Coronary artery (tissue), 2 donors: ENCODE measurements around the gene ZMYND11.

Experiments used
- DNase-seq: peaks from one replicate; pipeline ENCODE4 v3.0.0-alpha.2; 2017; ENCODE audit warnings: low spot score
- H3K27ac ChIP-seq, 2 donors: fragments of 200-600 bp; sonication (generic); one replicate each; pipeline ENCODE4 v1.5.1; 2016 to 2019
- H3K4me3 ChIP-seq: fragments of 200-600 bp; sonication (generic); 2 replicates; pipeline ENCODE4 v1.5.1; 2016; ENCODE audit warnings: mild to moderate bottlenecking, moderate library complexity
- TF ChIP-seq, protein P1 (sequence below): fragments of 200-600 bp; sonication (generic); IDR thresholded peaks from one replicate; pipeline ENCODE4 v1.5.1; 2019; ENCODE audit warnings: antibody characterized with exemption

The ZMYND11 gene

DNA sequence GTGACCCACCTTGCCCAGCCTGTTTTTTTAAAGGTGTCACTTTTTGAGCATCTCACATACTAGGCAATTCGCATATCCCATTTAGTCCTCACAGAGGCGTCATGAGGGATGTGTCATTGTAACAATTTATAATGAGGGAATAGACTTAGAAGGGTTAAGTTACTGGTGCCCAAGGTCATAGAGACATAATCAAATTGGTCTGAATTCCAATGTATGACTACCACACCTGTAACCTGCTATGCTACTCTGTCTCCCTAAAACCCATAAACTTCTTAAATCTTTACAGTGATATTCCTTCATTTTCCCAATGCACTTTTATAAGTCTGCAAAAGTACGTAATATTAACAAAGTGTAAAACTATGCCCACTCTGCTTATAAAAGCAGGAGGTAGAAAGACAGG lies 7.1 kb downstream of the ZMYND11 start:
- Histone ChIP-seq H3K4me3 (no peak overlapping the region), H3K27ac (no peak overlapping the region)
- no peak for DNase-seq
- TF ChIP-seq, protein P1, sequence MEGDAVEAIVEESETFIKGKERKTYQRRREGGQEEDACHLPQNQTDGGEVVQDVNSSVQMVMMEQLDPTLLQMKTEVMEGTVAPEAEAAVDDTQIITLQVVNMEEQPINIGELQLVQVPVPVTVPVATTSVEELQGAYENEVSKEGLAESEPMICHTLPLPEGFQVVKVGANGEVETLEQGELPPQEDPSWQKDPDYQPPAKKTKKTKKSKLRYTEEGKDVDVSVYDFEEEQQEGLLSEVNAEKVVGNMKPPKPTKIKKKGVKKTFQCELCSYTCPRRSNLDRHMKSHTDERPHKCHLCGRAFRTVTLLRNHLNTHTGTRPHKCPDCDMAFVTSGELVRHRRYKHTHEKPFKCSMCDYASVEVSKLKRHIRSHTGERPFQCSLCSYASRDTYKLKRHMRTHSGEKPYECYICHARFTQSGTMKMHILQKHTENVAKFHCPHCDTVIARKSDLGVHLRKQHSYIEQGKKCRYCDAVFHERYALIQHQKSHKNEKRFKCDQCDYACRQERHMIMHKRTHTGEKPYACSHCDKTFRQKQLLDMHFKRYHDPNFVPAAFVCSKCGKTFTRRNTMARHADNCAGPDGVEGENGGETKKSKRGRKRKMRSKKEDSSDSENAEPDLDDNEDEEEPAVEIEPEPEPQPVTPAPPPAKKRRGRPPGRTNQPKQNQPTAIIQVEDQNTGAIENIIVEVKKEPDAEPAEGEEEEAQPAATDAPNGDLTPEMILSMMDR = no peak

GRCh38 chr10:152915-153314 lies 17.7 kb downstream of the ZMYND11 start:
- TF ChIP-seq, protein P1 = no peak
- no peak overlapping the region for H3K27ac ChIP-seq
- H3K4me3 ChIP-seq = no peak overlapping the region

DNA sequence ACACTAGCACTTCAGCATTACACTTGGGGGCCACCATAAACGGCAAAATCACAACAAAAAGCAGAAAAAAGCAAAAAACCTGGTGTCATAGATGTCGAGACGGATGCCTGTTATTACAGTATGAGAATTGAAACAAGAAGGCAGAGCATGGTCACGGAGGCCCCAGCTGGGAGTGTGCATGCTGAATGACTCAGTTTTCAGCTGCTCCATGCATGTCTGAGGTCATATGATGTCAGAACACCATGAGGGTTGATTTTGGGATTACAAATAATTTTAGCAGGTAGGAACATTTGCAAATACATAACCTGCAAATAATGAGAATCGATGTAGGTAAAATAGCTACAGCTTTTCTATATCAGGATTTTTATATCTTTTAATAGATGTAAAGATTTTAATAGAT lies 19.1 kb downstream of the ZMYND11 start:
- TF ChIP-seq, protein P1 = no peak
- H3K27ac ChIP-seq = no peak overlapping the region
- DNase-seq = no peak
- no peak overlapping the region for H3K4me3 ChIP-seq

More at GRCh38 chr10:152915-153314, 17.7 kb downstream of the ZMYND11 start:
- DNase-seq = no peak

GRCh38 chr10:167383-167782 lies 32.1 kb downstream of the ZMYND11 start:
- TF ChIP-seq, protein P1 = no peak
- DNase-seq = no peak
- H3K27ac ChIP-seq = no peak overlapping the region
- no peak overlapping the region for H3K4me3 ChIP-seq

DNA sequence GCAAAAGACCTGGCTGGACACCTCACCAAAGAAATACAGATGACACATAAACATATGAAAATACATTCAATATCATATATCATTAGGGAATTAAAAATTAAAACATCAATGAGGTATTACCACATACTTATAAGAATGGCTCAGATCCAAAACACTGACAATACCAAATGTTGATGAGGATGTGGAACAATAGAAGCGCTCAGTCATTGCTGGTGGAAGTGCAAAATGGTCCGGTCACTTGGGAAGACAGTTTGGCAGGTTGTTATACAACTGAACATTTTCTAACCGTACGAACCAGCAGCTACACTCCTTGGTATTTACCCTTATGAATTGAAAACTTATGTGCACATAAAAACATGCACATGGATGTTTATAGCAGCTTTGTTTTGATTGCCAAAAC lies 38.5 kb downstream of the ZMYND11 start:
- DNase-seq = no peak
- no peak overlapping the region for H3K27ac ChIP-seq
- TF ChIP-seq, protein P1 = no peak

DNA sequence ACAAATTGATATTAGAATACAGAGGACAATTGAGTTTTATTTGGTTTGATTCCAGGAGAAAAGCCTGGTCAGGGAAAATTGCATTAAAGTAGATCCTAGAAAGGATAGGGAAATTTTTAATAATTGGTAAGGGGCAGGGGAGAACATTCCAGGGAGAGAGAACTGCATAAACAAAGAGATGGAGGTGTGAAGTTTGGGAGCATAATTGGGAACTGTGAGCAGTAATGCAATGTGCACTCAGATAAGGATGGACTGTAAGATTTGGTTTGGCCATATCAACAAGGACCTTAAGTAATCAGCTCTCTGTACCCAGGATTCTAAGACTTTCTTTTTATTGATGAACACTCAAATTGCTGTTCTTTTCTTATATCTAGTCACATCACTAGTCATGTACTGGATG lies 41.4 kb downstream of the ZMYND11 start:
- DNase-seq = no peak
- H3K4me3 ChIP-seq = no peak overlapping the region
- TF ChIP-seq, protein P1 = no peak
- no peak overlapping the region for H3K27ac ChIP-seq

More for the DNA sequence above, 38.5 kb downstream of the ZMYND11 start:
- H3K4me3 ChIP-seq = no peak overlapping the region

DNA sequence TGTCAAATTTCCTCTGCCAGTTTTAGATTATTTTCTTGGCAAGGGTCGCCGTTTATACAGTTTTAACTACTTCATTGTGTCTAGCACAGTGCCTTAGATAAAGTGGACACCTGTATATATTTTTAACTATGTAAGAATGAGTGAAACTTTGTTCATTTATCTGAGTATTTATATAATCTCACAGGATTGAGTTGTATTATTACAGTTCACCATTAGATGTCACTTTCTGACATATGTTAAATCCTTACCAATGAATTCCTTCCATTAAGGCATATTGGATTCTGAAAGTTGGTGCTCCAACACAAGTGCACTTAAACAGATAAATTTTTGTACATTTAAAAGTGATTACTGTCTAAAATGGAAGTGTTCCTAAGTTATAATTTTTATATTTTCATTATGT lies 43.0 kb downstream of the ZMYND11 start:
- H3K27ac ChIP-seq = no peak overlapping the region
- no peak overlapping the region for H3K4me3 ChIP-seq
- TF ChIP-seq, protein P1 = no peak
- no peak for DNase-seq
